NCI-H187 (cell line): ENCODE data around the gene ALB.
A peak's percentile ranks its signal among the peaks of the same experiment; 100 is the strongest.

Experiments
- DNase-seq, 2 experiments: peaks; one replicate each; lab custom pipeline; 2025; lab: John Stamatoyannopoulos, UW

ALB gene

GRCh38 chr4:73431813-73432168, 27.7 kb downstream of the ALB start:
- no peak for DNase-seq

- no peak for DNase-seq
Observed at GRCh38 chr4:73432169-73433000, 28.3 kb downstream of the ALB start.

- DNase-seq: no peak
Observed at GRCh38 chr4:73433140-73433539, 29.1 kb downstream of the ALB start.

GRCh38 chr4:73434311-73434710, 30.2 kb downstream of the ALB start:
- DNase-seq: no peak

GRCh38 chr4:73435984-73436383, 31.9 kb downstream of the ALB start, which contains the start of gene AFP:
Gene AFP (plus strand): TSS chr4:73436221. CDS start chr4:73436263, 42 bp downstream.
- no peak for DNase-seq

- no peak for DNase-seq
Observed at GRCh38 chr4:73436674-73437557, 32.8 kb downstream of the ALB start.

GRCh38 chr4:73437558-73437956, 33.5 kb downstream of the ALB start:
- no peak for DNase-seq

GRCh38 chr4:73438048-73438447, 34.0 kb downstream of the ALB start:
- no peak for DNase-seq

- no peak for DNase-seq
Observed at GRCh38 chr4:73438582-73439215, 34.6 kb downstream of the ALB start.

- DNase-seq: no peak
Observed at GRCh38 chr4:73439445-73439844, 35.4 kb downstream of the ALB start.

GRCh38 chr4:73439991-73440390, 35.9 kb downstream of the ALB start:
- DNase-seq: no peak

GRCh38 chr4:73440653-73441052, 36.6 kb downstream of the ALB start:
- DNase-seq: no peak

- no peak for DNase-seq
Observed at GRCh38 chr4:73442275-73442674, 38.2 kb downstream of the ALB start.

GRCh38 chr4:73443224-73443623, 39.1 kb downstream of the ALB start:
- no peak for DNase-seq

GRCh38 chr4:73445383-73446335, 41.6 kb downstream of the ALB start:
- DNase-seq: no peak

GRCh38 chr4:73446336-73446938, 42.4 kb downstream of the ALB start:
- DNase-seq: peak in 1 of 2 experiments; percentile 39

- DNase-seq: no peak
Observed at GRCh38 chr4:73447671-73448070, 43.6 kb downstream of the ALB start.

GRCh38 chr4:73448448-73449203, 44.5 kb downstream of the ALB start:
- DNase-seq: no peak

GRCh38 chr4:73450398-73451004, 46.4 kb downstream of the ALB start:
- DNase-seq: peak; percentile 33 to 55

GRCh38 chr4:73451404-73451803, 47.3 kb downstream of the ALB start:
- DNase-seq: no peak
